ENCODE data around the gene NPVF. TPM values are rescaled to one million over a fixed set of nuclear protein-coding genes. Genes with fewer than 3 reads are reported as not detected.

Gene NPVF
- total RNA-seq, 1 experiment from 2014 or later = not detected

Other genes with a start within 250 kb of the NPVF start
- 43.9 and 45.1 TPM in 2 replicates for gene OSBPL3, start 248.3 kb downstream of the NPVF start, total RNA-seq (2022)
- gene CYCS, start 103.2 kb downstream of the NPVF start, total RNA-seq (2022) = 156 and 177 TPM in 2 replicates